ENCODE measurements around the gene FTSJ1.
"Not testable (repeated sequence)": the region's sequence is repeated elsewhere in the genome, so short reads cannot be mapped to it uniquely, and the experiment has no call there.

The FTSJ1 gene

DNA sequence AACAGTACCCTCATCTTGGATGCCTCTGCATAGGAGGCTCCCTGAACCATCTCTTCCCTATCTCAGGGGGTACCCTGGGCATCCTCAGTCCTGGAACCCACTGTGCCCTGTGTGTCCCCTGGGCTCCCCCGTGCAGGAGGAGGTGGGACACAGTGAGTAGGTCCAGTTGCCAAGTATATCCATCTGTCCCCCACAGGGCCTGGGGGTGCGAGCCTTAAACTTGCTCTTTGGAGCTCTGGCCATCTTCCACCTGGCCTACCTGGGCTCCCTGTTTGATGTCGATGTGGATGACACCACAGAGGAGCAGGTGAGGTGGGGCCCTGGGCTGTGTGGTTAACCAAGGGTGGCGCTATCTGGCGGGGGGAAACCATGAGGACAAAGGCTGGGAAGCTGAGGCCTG, 41.0 kb downstream of the FTSJ1 start:
- no peak for TF ChIP-seq CTCF (IDR thresholded peaks at IDR 0.05; ENCODE audit: extremely low read depth, missing control alignments)
- DNase-seq (ENCODE audit: low spot score): no peak

- not testable (repeated sequence) for DNase-seq (ENCODE audit: low spot score)
Observed at GRCh38 chrX:48519481-48519880, 43.5 kb downstream of the FTSJ1 start.

DNA sequence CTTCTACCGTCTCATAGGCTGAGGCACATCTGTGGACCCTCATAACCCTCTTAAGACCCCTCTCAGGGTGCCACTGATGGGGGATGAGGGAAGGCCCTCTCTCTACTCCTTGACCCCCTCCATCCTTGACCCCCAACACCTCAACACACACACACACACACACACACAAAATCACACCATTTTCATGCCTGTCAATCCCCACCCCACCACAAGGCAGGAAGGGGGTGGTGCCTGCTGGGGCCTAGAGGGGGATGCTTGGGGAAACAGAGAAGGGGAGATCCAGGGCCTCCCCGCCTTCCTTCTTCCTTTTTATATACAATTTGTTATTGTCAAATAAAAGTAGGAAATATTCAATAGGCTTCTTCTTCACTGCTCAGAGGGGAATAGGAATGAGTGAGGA, 44.5 kb downstream of the FTSJ1 start:
- no peak for DNase-seq (ENCODE audit: low spot score)
- TF ChIP-seq CTCF (IDR thresholded peaks at IDR 0.05; ENCODE audit: extremely low read depth, missing control alignments): no peak

GRCh38 chrX:48520976-48521352, 45.0 kb downstream of the FTSJ1 start:
- TF ChIP-seq CTCF (IDR thresholded peaks at IDR 0.05; ENCODE audit: extremely low read depth, missing control alignments): no peak
- no peak for DNase-seq (ENCODE audit: low spot score)

DNA sequence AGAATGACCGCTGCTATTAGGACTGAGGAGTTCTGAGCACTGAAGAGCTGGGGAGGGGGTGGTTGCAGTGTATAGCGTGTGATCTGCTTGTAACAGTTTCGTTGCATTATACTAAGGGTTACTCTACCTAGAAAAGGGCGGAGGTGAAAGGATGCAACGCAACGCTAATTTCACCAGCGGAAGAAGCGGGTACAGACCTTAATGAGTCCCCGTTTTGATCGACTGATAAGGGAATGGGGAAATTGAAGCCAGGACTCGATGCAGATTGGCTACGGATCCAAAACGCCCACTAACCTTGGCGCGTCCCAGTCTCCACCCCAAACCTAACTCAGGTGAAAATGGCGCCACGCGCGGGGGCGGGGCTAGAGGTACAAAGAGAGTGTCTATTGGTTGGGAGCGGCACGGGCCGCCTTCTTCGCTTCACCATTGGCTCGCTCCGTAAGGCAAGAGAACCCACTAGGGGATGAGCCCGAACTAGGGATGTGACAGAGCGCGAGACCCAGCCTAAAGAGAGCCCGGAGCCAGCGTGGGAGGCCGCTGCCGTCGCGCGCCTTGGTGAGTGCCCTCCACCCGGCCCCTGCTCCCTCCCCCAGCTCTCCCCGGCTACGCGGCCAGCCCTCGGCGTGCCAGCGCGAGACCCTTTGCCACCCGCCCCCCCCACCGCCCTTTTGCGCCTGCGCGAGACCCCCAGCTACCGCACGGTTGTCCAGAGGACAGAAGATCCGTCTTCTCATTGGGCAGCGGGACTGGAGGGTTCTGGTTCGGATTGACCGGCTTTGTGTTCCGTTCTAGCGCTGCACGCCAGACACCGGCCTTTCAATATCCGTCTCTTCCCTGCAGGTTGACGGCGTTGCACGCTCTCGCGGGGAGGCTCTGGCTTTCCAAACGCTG, 45.6 kb downstream of the FTSJ1 start, which contains the start of gene EBP:
Gene EBP, plus strand, starts transcription at position 456 of the 891 bp plus-strand sequence. CDS start 1,964 bp downstream, outside the sequence.
- no peak for TF ChIP-seq CTCF (IDR thresholded peaks at IDR 0.05; ENCODE audit: extremely low read depth, missing control alignments)

DNA sequence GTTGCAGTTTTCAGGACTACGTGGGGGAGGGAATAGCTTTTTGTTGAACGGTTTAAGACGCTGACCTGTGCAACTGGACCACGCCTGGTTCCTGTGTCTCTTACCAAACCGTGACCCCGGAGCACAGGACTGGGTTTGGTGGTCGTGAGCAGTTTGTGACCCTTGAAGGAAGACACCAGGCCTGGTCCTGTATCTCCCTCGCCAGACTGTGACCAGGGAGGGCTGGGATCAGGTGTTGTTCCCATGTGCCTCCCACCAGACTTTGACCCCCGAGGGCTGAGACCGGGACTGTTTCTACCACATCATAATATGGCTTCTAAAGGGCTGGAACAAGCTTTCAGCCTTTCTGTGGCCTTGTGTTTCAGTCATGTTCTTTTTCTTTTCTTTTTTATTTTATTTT, 46.3 kb downstream of the FTSJ1 start:
- TF ChIP-seq CTCF (IDR thresholded peaks at IDR 0.05; ENCODE audit: extremely low read depth, missing control alignments): no peak
- DNase-seq (ENCODE audit: low spot score): no peak

More for the DNA sequence above, 45.6 kb downstream of the FTSJ1 start, which contains the start of gene EBP:
- peak; percentile 92 for DNase-seq (ENCODE audit: low spot score)

GRCh38 chrX:48523682-48524081, 47.7 kb downstream of the FTSJ1 start:
- DNase-seq (ENCODE audit: low spot score): no peak
- TF ChIP-seq CTCF (IDR thresholded peaks at IDR 0.05; ENCODE audit: extremely low read depth, missing control alignments): no peak

DNA sequence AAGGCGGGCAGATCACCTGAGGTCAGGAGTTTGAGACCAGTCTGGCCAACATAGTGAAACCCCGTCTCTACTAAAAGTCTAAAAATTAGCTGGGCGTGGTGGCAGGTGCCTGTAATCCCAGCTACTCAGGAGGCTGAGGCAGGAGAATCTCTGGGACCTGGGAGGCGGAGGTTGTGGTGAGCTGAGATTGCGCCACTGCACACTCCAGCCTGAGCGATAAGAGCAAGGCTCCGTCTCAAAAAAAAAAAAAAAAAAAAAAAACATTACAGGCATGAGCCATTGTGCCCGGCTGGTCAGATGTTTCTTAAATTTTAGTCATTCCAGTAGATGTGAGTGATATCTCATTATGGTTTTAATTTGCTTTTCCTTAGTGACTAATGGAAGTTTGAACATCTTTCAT, 49.9 kb downstream of the FTSJ1 start:
- not testable (repeated sequence) for DNase-seq (ENCODE audit: low spot score)
